Loucy (cell line): ENCODE data around the gene RILPL1.

Experiments
- EZH2phosphoT487 ChIP-seq: fragments of 200-600 bp; IDR thresholded peaks from 2 replicates; pipeline ENCODE4 v1.6.1; 2018; ENCODE audit warnings: antibody characterized with exemption, mild to moderate bottlenecking, moderate library complexity, borderline replicate concordance
- TF ChIP-seq, protein P1 (sequence below): fragments of 200-600 bp; sonication (generic); conservative IDR thresholded peaks from 2 replicates; pipeline ENCODE4 v1.5.1; 2014; ENCODE audit warnings: mild to moderate bottlenecking, antibody characterized with exemption, low read length

DNA sequence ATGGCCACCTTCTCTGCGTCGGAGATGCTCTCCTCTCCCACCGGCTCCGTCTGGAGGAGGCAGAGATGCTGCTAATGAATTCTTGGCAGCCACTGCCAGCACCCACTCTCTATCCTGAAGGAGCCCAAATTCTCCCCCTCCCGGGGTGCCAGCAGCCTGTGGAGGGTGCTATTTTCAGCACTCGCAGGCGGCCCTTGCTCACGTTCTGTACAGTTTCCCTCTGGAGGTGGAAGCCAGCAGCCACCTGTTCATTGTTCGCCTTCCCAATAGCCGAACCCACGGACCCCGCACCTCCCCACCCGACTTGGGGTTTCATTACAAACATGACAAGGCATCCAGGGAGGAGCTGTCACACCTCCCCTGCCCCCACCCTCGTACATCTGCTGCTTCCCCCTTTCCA, 47.8 kb downstream of the RILPL1 start:
- TF ChIP-seq, protein P1, sequence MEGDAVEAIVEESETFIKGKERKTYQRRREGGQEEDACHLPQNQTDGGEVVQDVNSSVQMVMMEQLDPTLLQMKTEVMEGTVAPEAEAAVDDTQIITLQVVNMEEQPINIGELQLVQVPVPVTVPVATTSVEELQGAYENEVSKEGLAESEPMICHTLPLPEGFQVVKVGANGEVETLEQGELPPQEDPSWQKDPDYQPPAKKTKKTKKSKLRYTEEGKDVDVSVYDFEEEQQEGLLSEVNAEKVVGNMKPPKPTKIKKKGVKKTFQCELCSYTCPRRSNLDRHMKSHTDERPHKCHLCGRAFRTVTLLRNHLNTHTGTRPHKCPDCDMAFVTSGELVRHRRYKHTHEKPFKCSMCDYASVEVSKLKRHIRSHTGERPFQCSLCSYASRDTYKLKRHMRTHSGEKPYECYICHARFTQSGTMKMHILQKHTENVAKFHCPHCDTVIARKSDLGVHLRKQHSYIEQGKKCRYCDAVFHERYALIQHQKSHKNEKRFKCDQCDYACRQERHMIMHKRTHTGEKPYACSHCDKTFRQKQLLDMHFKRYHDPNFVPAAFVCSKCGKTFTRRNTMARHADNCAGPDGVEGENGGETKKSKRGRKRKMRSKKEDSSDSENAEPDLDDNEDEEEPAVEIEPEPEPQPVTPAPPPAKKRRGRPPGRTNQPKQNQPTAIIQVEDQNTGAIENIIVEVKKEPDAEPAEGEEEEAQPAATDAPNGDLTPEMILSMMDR, result no peak
- no peak for TF ChIP-seq EZH2phosphoT487
